Stimulated activated effector memory CD8-positive, alpha-beta T cell treated with anti-CD3 and anti-CD28 coated beads, Interleukin-12 subunit alpha, Interleukin-12 subunit beta, amount 100 ng/mL, for 72 hours (primary cell): ENCODE data around the gene DUOX1.
A peak's percentile ranks its signal among the peaks of the same experiment; 100 is the strongest.
"Not testable (repeated sequence)": the region's sequence is repeated elsewhere in the genome, so short reads cannot be mapped to it uniquely, and the experiment has no call there.

Experiments used
- ATAC-seq: fragments of 150-1000 bp; cut with Tn5 transposase; 2 replicates; pipeline ENCODE4 v1.10.0; 2021
- DNase-seq, 2 donors: peaks; one replicate each; pipeline ENCODE4 v3.0.0; 2021 to 2022; ENCODE audit warnings: low spot score in 2 of 2
- H3K27ac Mint-ChIP-seq: one replicate; pipeline ENCODE4 v1.8.0; 2022; ENCODE audit warnings: mild to moderate bottlenecking, mixed read lengths
- H3K36me3 Mint-ChIP-seq: one replicate; pipeline ENCODE4 v1.8.0; 2022; ENCODE audit warnings: mild to moderate bottlenecking, mixed read lengths
- H3K4me1 Mint-ChIP-seq: one replicate; pipeline ENCODE4 v1.8.0; 2022; ENCODE audit warnings: mixed read lengths
- H3K4me3 Mint-ChIP-seq: one replicate; pipeline ENCODE4 v1.8.0; 2022; ENCODE audit warnings: mild to moderate bottlenecking, mixed read lengths
- H3K9me3 Mint-ChIP-seq: one replicate; pipeline ENCODE4 v1.8.0; 2022; ENCODE audit warnings: mixed read lengths

The DUOX1 gene

DNA sequence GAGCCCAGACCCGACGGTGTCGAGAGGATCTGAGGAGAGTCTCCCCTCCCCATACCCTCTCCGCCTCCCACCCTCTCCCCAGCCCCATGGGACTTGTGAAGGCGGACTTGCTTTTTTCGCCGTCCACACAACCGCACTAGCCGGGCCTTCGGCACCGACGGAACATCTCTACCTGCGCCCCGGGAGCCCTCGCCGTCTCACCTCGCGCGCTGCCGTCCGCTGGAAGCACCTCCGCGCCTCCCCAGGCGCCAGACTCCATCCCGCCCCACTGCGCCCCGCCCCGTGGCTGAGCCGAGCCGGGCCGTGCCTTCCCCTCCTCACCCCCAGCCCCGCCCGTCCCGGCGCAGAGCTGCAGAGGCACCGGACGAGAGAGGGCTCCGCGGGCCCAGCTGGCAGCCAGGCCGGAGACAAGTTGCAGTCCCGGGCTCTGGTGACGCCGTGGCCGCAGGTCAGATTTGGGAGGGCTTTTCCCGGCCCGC, at the start of gene DUOX1, which contains the start of gene DUOXA1:
DUOX1 (plus strand) TSS at position 344 of the 479 bp plus-strand sequence. CDS start 1,973 bp downstream, outside the sequence.
DUOXA1 (minus strand) TSS at position 229 of the 479 bp plus-strand sequence. CDS start 6,865 bp downstream, outside the sequence.
- DNase-seq (no peak), ATAC-seq (peak; percentile 54)
- Mint-ChIP-seq H3K4me3 (peak within 1 kb of the TSS; percentile 23), H3K4me1 (peaks cover 7% of the 10 kb centered on the region), H3K27ac (no peak within 1 kb of the TSS), H3K36me3 (no peaks in the 10 kb centered on the region), H3K9me3 (no peaks in the 10 kb centered on the region)

DNA sequence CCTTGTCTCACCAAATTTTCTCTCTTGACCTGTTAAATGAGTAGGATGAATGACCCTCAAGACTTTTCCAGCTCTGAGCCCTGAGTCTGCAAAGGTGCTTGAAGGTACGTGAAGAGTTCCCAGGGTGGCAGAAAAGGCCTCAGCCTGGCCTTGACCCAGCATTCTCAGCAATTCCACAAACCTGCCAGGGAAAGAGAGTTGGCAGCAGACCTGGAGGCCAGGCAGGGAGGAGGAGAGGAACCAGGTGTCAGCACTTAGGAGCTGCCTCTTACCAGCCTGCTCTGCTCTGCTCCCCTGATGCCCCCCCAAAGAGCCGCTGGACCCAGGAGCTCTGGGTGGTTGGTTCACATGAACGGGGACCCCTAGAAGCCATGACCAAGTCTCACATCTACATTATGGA, 49.2 kb upstream of the DUOX1 start:
- H3K27ac Mint-ChIP-seq, ATAC-seq, H3K4me3 Mint-ChIP-seq, DNase-seq, H3K4me1 Mint-ChIP-seq, H3K36me3 Mint-ChIP-seq, H3K9me3 Mint-ChIP-seq: not testable (repeated sequence)

DNA sequence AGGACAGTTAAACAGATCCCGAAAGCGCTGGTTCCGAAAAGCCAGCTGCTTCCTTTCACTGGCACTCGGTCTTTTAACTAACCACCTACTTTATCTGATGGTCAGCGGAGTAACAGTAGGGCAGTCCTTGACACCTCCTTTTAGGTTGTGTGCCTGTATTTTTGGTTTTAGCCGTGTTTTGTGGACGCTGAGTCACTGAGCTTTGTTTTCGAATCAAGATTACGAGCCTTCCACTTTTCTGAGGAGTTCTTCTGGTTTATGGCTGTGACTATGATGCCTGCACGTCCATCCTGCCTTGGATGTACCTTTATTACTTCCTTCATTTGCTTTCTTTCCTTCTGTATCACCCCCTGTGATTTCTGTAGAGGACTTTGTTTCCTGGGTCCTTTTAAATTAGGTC, 47.4 kb upstream of the DUOX1 start:
- not testable (repeated sequence) for ATAC-seq, H3K4me1 Mint-ChIP-seq, DNase-seq, H3K4me3 Mint-ChIP-seq, H3K9me3 Mint-ChIP-seq, H3K36me3 Mint-ChIP-seq, H3K27ac Mint-ChIP-seq

DNA sequence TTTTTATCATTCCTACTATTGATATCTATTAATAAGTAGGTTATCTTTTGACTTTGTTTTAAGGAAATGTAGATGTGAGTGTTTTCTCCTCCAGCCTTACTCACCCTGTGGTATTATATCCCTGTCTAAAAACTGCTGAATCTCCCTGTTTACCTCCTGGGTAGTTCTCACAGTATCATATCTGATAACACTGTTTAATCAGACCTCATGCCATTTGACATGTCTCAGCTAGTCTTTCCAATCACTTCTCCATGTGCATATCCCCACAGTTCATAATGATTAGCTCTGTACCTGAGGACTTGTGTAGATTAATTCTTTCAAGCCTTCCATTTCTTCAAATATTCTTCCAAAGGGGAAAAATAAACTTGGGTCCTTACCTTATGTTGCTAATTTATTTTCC, 46.6 kb upstream of the DUOX1 start:
- Mint-ChIP-seq H3K4me1 (no peaks in the 10 kb centered on the region), H3K4me3 (no peak overlapping the region), H3K36me3 (no peaks in the 10 kb centered on the region), H3K9me3 (no peaks in the 10 kb centered on the region), H3K27ac (no peak overlapping the region)
- ATAC-seq, result no peak
- DNase-seq, result no peak

DNA sequence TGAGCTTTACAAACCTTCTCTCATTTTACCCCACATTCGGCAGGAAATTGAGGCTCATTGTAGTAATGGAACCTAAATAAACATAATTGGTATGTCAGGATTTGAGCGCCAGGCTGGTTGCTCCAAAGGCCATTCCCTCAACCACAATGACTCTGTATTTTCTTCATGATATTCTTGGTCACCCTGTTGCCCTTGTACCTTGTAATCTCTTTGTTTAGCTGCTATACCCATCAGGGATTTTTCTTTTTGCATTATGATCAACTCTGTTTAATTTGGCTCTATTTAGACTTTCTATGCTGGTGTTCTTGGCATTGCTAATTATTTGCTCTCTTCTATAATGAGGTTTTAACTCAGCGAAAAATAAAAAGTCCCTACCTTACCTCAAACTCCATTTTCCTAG, 45.6 kb upstream of the DUOX1 start:
- Mint-ChIP-seq H3K27ac (no peak overlapping the region), H3K36me3 (no peaks in the 10 kb centered on the region), H3K4me1 (no peaks in the 10 kb centered on the region), H3K4me3 (no peak overlapping the region), H3K9me3 (no peaks in the 10 kb centered on the region)
- ATAC-seq, result no peak
- DNase-seq, result no peak

DNA sequence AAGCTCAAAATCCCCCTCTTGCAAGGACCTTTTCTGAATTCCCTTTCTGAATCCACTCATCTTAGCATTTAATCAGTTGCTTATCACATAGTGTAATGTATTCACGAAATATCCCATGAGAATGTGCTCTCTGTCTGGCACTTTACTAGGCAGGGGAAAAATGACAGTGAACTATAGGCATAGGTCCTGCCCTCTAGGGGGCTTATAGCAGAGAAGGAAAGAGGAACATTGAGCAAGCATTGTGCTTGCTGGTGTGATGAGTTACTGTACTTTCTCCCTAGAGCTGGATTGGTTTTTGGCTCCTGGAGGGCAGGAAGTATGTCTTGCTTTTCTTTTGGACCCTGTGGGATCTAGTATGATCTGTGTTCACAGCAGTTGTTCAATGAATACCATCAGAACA, 42.3 kb upstream of the DUOX1 start:
- H3K27ac Mint-ChIP-seq, result no peak overlapping the region
- no peaks in the 10 kb centered on the region for H3K9me3 Mint-ChIP-seq
- no peak overlapping the region for H3K4me3 Mint-ChIP-seq

DNA sequence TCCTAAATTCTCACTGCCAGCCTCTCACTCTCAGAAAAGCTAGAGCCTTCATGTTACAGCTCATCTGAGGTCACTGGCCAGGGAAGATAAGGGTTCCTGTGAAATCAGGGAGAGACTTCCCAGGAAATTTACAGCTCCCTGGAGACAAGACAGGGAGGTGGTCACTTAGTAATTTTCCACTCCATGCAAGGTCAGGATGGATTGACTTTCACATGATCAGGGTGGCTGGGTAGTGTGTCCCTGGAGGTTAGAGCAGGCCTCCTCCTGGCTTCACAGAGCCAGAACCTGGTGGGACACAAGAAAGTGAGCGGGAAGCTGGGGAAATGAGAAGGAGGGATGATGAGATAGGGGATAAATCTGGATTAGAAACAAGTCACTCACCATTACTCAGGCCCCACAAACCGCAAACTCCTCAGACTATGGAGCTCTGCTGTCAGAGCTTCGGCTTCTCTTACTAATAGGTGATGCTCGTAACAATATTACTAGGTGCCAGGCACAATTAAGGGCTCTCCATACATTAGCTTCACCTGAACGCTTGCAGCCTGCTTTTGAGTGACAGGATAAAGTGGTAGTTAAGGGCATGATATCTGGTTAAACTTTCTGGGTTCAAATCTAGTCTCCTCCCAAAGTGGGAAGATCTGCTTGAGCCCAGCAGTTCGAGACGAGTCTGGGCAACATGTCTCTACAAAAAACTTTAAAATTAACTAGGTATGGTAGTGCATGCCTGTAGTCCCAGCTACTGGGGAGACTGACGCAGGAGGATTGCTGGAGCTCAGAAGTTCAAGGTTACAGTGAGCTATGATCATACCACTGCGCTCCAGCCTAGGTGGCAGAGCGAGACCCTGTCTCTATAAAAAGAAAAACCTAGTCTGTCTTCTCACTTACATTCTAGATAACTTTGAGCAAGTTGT, 40.7 kb upstream of the DUOX1 start:
- no peak overlapping the region for H3K4me3 Mint-ChIP-seq
- no peak overlapping the region for H3K27ac Mint-ChIP-seq
- no peaks in the 10 kb centered on the region for H3K9me3 Mint-ChIP-seq
- H3K36me3 Mint-ChIP-seq, result no peaks in the 10 kb centered on the region
- DNase-seq (no peak), ATAC-seq (no peak)
- no peaks in the 10 kb centered on the region for H3K4me1 Mint-ChIP-seq

More for the DNA sequence above, 42.3 kb upstream of the DUOX1 start:
- Mint-ChIP-seq H3K4me1 (no peaks in the 10 kb centered on the region), H3K36me3 (no peaks in the 10 kb centered on the region)
- no peak for ATAC-seq
- DNase-seq, result no peak

DNA sequence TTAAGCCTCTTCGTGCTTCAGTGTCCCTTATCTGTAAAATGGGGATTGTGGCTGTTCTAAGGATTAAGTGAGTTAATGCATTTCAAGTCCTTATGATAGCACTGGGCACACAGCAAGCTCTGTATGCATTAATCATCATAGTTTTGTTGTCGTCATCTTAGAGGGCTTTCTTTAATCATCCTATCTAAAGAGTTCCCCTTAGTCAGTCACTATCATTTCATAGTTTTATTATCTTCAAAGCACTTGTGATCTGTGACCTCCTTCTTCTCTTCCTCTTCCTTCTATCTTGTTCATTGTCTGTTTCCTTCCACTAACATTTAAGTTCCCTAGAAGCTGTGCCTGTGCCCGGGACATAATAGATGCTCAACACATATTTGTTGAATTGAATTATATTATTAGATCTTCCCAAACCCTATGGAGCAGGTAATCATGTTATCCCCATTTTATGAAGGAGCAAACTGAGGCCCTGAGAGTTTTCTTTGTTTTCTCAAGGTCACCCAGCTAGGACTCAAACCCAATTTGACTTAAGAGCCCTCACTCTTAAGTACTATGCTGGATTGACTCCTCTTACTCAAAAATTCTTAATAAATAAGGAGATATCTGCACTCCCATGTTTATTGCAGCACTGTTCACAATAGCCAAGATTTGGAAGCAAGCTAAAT, 40.0 kb upstream of the DUOX1 start:
- no peaks in the 10 kb centered on the region for H3K4me1 Mint-ChIP-seq
- ATAC-seq, result no peak
- no peak overlapping the region for H3K4me3 Mint-ChIP-seq
- H3K36me3 Mint-ChIP-seq, result no peaks in the 10 kb centered on the region
- no peak overlapping the region for H3K27ac Mint-ChIP-seq
- no peak for DNase-seq
- H3K9me3 Mint-ChIP-seq, result no peaks in the 10 kb centered on the region

DNA sequence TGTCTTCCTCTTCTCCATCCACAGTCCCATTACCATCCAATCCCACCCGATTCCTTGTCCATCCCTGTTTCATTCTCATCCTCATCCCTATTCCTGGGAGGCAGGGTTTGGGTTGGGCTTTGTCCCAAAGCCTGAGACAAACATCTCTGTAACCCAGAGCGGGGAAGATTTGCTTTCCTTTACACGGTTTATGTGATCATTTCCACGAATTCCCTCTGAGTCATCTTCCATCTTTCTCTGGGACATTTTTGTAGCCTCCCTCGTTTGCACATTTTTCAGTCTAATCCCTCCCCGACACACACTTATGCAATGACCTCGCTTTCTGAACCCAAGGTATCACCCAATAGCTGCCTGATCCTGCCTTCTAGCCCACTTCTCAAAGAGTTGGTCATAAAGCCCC, 38.6 kb upstream of the DUOX1 start:
- H3K27ac Mint-ChIP-seq, result peak overlapping the region; percentile 6
- H3K36me3 Mint-ChIP-seq, result no peaks in the 10 kb centered on the region
- ATAC-seq (no peak), DNase-seq (no peak)
- no peak overlapping the region for H3K4me3 Mint-ChIP-seq
- H3K4me1 Mint-ChIP-seq, result no peaks in the 10 kb centered on the region
- H3K9me3 Mint-ChIP-seq, result no peaks in the 10 kb centered on the region

DNA sequence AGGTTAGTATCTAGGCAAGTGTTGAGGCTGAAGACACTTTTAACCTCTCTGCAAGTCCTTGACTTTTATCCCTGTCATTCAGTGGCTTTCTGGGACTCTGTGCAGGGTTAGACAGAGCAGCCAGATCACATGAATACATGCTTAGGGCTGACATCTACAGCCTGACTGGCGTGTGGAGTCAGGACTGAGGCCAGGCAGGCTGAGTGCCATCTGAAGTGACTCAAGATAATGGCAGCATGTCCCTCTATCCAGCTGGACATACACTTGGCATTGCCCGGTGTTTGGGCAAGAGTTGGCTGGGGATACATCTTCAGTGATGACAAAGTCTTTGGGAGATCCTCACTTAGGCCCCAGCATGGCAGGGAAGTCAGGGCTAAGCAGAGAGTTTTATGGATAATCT, 38.2 kb upstream of the DUOX1 start:
- H3K27ac Mint-ChIP-seq, result peak overlapping the region; percentile 6
- DNase-seq (no peak), ATAC-seq (no peak)
- no peaks in the 10 kb centered on the region for H3K9me3 Mint-ChIP-seq
- H3K4me1 Mint-ChIP-seq, result no peaks in the 10 kb centered on the region
- H3K4me3 Mint-ChIP-seq, result no peak overlapping the region
- no peaks in the 10 kb centered on the region for H3K36me3 Mint-ChIP-seq

DNA sequence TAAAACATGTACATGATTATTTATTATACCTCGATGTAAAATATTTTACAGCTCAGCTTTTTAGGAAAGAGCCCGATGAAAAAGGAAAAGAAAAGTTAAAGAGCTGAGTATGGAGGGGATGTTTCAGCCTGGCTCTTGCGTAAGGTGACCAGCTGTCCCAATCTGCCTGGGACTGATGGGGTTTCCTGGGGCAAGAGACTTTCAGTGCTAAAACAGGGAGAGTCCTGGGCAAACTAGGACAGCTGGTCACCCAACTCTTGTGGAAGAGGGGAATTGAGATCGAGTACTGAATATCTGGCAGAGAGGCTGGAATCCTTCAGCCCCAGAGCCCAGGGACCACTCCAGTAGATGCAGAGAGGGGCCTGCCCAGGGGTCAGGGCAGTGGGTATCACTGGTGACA, 36.8 kb upstream of the DUOX1 start:
- ATAC-seq, result no peak

DNA sequence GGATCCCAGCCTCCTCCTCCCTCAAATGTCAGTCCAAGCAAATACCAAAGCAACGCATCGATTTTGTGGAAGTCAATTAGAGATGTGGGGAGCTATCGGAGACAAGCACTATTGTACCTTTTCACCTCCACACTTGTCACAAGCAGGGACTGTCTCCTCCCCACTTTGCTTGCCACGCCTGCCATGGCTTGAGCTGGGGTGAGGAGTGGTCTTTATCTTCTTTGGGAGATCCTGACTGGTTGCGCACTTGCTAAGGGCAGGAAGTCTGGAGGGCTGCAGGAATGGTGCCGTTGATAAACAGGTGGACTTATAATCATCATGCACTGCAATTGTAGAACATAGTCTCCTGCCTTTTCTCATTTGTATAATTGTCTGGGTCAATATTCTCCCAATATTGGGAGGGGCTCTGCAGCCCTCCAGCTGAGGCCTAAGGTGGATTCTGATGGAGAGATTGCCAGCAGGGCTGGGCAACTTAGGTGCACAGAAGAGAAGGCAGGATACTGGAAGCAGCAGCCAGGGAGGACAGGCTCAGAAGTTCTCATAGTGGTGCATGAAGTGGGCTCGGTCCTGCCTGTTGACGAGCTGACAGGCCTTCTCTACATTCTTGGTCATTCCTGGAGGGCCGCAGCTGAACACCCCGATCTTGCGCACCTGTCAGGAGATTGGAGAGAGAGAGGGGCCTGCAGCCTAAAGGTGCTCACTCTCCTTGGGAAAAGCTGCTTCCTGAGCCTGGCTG, 36.0 kb upstream of the DUOX1 start:
- ATAC-seq (no peak), DNase-seq (no peak)
- Mint-ChIP-seq H3K27ac (no peak overlapping the region), H3K36me3 (no peaks in the 10 kb centered on the region), H3K9me3 (no peaks in the 10 kb centered on the region), H3K4me3 (no peak overlapping the region), H3K4me1 (no peaks in the 10 kb centered on the region)

More for the DNA sequence above, 36.8 kb upstream of the DUOX1 start:
- H3K4me1 Mint-ChIP-seq, result no peaks in the 10 kb centered on the region
- H3K27ac Mint-ChIP-seq, result no peak overlapping the region
- DNase-seq, result no peak
- no peaks in the 10 kb centered on the region for H3K36me3 Mint-ChIP-seq
- no peaks in the 10 kb centered on the region for H3K9me3 Mint-ChIP-seq
- no peak overlapping the region for H3K4me3 Mint-ChIP-seq

DNA sequence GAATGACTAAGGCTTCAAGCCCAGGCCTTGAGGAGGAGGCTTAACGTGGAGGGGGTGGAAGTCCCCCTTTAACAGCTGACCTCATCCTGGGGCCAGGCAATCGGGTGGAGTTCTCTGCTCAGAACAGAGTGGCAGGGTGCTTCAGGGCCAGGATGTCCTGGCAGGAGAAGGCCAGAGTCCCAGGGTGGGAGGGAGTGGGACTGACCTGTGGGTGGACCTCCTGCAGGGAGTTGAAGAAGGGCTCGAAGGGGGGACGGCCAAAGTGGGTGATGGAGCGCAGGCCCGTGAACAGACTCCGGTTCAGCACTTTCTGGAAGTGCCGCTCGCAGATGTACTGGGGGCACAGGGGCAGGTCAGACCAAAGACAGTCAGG, 35.5 kb upstream of the DUOX1 start:
- no peak overlapping the region for H3K4me3 Mint-ChIP-seq
- ATAC-seq (no peak), DNase-seq (no peak)
- no peak overlapping the region for H3K27ac Mint-ChIP-seq
- H3K36me3 Mint-ChIP-seq, result no peaks in the 10 kb centered on the region
- H3K9me3 Mint-ChIP-seq, result no peaks in the 10 kb centered on the region
- H3K4me1 Mint-ChIP-seq, result no peaks in the 10 kb centered on the region

DNA sequence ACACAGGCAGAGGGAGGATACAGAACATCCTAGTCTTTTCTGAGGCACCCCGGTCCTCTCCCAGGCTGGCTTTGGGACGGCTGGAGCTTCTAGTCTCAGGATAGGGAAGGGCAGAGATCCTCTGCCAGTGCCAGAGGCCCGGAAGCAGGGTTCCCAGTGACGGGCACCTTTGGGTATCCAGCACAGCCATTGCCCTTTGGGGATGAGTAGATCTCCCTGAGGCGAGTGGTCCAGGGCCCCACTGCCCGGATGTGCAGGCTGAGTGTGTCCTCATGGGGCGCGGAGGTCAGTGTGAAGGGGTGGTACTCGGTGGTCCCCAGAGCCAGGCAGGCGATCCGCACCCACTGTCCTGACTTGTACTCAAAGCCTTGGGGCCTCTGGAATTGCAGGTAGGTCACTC, 34.1 kb upstream of the DUOX1 start:
- no peak for DNase-seq
- no peak for ATAC-seq
- no peaks in the 10 kb centered on the region for H3K9me3 Mint-ChIP-seq
- no peaks in the 10 kb centered on the region for H3K4me1 Mint-ChIP-seq
- no peak overlapping the region for H3K4me3 Mint-ChIP-seq
- H3K36me3 Mint-ChIP-seq, result no peaks in the 10 kb centered on the region
- H3K27ac Mint-ChIP-seq, result no peak overlapping the region

DNA sequence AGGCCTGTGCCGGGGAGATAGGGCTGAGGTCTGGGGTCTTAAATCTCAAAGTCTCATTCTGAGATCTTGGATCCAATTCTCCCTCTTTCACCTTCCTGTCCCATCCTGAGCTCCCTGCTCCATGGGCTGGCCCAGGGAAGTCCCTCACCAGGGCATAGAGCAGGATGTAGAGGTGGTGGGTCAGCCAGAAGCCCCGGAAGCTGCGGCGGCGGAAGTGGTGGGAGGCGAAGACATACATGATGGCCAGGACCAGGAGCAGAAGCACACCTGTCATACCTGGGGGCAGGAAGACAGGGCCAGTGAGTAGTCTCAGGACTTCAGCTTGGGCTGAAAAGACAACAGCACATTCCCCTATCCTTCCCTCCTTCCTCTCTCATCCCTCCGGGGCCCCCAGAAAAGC, 32.3 kb upstream of the DUOX1 start:
- Mint-ChIP-seq H3K4me1 (no peaks in the 10 kb centered on the region), H3K36me3 (no peaks in the 10 kb centered on the region), H3K27ac (no peak overlapping the region), H3K9me3 (no peaks in the 10 kb centered on the region), H3K4me3 (no peak overlapping the region)
- ATAC-seq, result no peak
- DNase-seq, result no peak
